ENCODE measurements around the gene H6PD. TPM values are rescaled to one million over a fixed set of nuclear protein-coding genes. Genes with fewer than 3 reads are reported as not detected.

The H6PD gene
- total and polyA plus RNA-seq, 7 donors = 5.8 to 56.8 (median 23.4) TPM

GRCh38 chr1:9213956-9214355 lies 20.6 kb upstream of the H6PD start:
- Histone ChIP-seq H3K36me3 (ENCODE audit: insufficient read depth in 1 of 2, low read depth in 1 of 2) (no peaks in the 10 kb centered on the region), H3K27me3 (ENCODE audit: insufficient read depth in 3 of 3, low read length in 2 of 3) (peaks cover 0 to 3% (median 0%) of the 10 kb centered on the region in 3 donors), H3K27ac (no peak overlapping the region), H3K4me1 (no peaks in the 10 kb centered on the region), H3K9me3 (no peaks in the 10 kb centered on the region), H3K4me3 (no peak overlapping the region)
- WGBS, 3 donors = 87 to 90% (median 89%) methylated on average over 10 of the region's 10 CpGs
- no peak for TF ChIP-seq CTCF (IDR thresholded peaks at IDR 0.05)
- DNase-seq (no peak), ATAC-seq (no peak)
- intact Hi-C loops (cut with DNase I) = no loop called here

GRCh38 chr1:9218917-9219316 lies 15.7 kb upstream of the H6PD start:
- intact Hi-C loops (cut with DNase I) = no loop called here
- ATAC-seq = no peak
- TF ChIP-seq CTCF (IDR thresholded peaks at IDR 0.05) = no peak

GRCh38 chr1:9222846-9223625 lies 11.5 kb upstream of the H6PD start:
- Histone ChIP-seq H3K4me3 (no peak overlapping the region), H3K27ac (no peak overlapping the region), H3K36me3 (ENCODE audit: insufficient read depth in 1 of 2, low read depth in 1 of 2) (no peaks in the 10 kb centered on the region), H3K4me1 (no peaks in the 10 kb centered on the region), H3K27me3 (ENCODE audit: insufficient read depth in 3 of 3, low read length in 2 of 3) (no peaks in the 10 kb centered on the region), H3K9me3 (no peaks in the 10 kb centered on the region)
- TF ChIP-seq CTCF (IDR thresholded peaks at IDR 0.05) = no peak
- 86 to 94% (median 93%) methylated on average over 14 of the region's 14 CpGs for WGBS, 3 donors
- intact Hi-C loops (cut with DNase I) = no loop called here
- peak in 1 of 2 donors; percentile 36 for DNase-seq
- no peak for ATAC-seq

More at GRCh38 chr1:9218917-9219316, 15.7 kb upstream of the H6PD start:
- Histone ChIP-seq H3K27ac (no peak overlapping the region), H3K27me3 (ENCODE audit: insufficient read depth in 3 of 3, low read length in 2 of 3) (no peaks in the 10 kb centered on the region), H3K9me3 (no peaks in the 10 kb centered on the region), H3K4me1 (no peaks in the 10 kb centered on the region), H3K36me3 (ENCODE audit: insufficient read depth in 1 of 2, low read depth in 1 of 2) (no peaks in the 10 kb centered on the region), H3K4me3 (no peak overlapping the region)
- WGBS, 3 donors = 58 to 72% (median 68%) methylated on average over 5 of the region's 5 CpGs
- DNase-seq = no peak

- TF ChIP-seq CTCF (IDR thresholded peaks at IDR 0.05) = no peak
- ATAC-seq = no peak
- WGBS, 3 donors = 86 to 90% (median 87%) methylated on average over 10 of the region's 10 CpGs
Observed at GRCh38 chr1:9224664-9225410, 9.7 kb upstream of the H6PD start.

More at GRCh38 chr1:9224664-9225410, 9.7 kb upstream of the H6PD start:
- no peak overlapping the region for H3K4me3 ChIP-seq
- H3K9me3 ChIP-seq = no peaks in the 10 kb centered on the region
- no peak overlapping the region for H3K27ac ChIP-seq
- peak in 1 of 2 donors; percentile 19 for DNase-seq
- intact Hi-C loops (cut with DNase I) = no loop called here
- H3K36me3 ChIP-seq (ENCODE audit: insufficient read depth in 1 of 2, low read depth in 1 of 2) = no peaks in the 10 kb centered on the region
- H3K27me3 ChIP-seq (ENCODE audit: insufficient read depth in 3 of 3, low read length in 2 of 3) = no peaks in the 10 kb centered on the region
- H3K4me1 ChIP-seq = no peaks in the 10 kb centered on the region
